SH-SY5Y (cell line): ENCODE data around the gene IRX3.

Experiments used
- GATA2 ChIP-seq: IDR thresholded peaks from 2 replicates; pipeline ENCODE4 v1.6.1; 2011; ENCODE audit warnings: mild to moderate bottlenecking, low read depth, low read length
- GATA3 ChIP-seq: IDR thresholded peaks from 2 replicates; pipeline ENCODE4 v1.6.1; 2011; ENCODE audit warnings: low read depth, mild to moderate bottlenecking, low read length, moderate library complexity

GRCh38 chr16:54325616-54326265 is 39.2 kb upstream of the IRX3 start:
- no peak for TF ChIP-seq GATA2
- TF ChIP-seq GATA3 = no peak
